ENCODE results near the gene CTNNA2.

DNA sequence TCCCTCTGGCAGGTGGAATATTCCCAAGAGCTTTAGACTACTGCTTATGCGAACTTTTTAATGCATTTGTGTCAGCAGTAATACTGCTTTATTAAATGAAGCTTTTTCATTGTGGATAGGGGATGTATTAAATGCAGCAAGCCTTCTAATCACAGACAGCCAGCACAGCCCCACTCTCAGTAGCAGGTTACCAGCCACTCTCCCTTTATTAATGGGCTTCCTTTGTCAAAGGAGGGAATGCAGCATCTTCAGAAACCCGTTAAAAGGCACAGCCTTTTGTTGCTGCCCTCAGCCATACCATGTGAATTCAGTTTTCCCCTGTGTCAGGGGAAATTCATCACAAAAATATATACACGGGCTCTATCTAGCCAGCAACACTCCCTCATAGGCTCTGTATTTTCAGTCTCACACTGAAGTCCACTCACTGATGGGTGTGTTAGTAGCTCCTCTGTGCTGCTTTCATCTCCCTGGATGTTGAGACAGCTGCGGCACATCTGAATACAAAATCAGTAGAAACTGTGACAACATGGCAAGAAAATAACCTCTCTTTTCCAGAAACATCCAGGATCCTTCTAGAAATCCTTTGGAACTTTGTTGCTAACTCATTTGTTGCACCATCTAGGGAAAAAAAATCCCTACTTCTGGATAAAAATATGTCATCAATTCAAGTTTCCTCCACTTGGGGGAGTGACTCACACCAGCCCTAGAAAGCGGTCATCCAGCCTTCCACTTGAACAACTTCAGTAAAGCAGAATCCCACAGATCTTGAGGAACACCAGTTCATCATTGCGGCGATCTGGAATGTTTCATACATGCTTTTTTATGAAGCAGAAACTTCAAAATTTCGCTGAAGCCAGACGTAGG lies 743.3 kb downstream of the CTNNA2 start:
- no peak for TF ChIP-seq POLR2A (IDR thresholded peaks at IDR 0.05)
- TF ChIP-seq, protein P1, sequence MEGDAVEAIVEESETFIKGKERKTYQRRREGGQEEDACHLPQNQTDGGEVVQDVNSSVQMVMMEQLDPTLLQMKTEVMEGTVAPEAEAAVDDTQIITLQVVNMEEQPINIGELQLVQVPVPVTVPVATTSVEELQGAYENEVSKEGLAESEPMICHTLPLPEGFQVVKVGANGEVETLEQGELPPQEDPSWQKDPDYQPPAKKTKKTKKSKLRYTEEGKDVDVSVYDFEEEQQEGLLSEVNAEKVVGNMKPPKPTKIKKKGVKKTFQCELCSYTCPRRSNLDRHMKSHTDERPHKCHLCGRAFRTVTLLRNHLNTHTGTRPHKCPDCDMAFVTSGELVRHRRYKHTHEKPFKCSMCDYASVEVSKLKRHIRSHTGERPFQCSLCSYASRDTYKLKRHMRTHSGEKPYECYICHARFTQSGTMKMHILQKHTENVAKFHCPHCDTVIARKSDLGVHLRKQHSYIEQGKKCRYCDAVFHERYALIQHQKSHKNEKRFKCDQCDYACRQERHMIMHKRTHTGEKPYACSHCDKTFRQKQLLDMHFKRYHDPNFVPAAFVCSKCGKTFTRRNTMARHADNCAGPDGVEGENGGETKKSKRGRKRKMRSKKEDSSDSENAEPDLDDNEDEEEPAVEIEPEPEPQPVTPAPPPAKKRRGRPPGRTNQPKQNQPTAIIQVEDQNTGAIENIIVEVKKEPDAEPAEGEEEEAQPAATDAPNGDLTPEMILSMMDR (IDR thresholded peaks at IDR 0.05) = no peak

Measured in vagina (tissue), 2 donors.